ENCODE results near the gene RFPL3.
"Not testable (repeated sequence)": the region's sequence is repeated elsewhere in the genome, so short reads cannot be mapped to it uniquely, and the experiment has no call there.

The RFPL3 gene

DNA sequence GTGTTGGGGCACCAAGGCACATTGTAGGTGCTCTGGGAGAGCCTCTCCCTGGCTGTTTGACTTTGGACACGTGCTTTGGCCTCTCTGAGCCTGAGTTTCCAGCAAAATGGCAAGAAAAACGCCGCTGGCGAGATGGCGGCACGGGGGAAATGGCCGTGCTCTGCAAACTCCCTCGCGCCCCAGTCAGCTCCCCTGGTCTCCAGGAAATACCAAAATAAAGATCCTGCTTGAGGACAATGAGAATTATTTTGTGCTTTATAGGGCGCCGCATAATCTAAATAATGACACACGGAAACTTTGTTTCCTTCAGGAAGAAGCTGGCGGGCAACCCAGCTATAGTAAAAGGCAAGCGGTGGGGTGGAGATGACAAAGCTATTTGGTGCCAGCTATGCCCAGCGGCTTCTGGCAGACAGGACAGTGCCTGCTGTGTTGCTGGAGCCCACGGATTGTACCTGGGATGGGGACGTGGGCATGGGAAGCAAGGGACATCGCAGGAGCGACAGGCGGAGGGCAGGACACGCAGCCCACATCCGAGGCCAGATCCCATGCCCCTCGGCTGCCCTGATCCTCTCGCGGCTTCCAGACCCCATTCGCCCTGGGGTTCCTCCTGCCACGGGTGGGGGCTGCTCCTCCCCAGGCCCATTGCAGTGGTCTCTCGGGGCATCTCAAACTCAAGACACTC is 26.3 kb upstream of the RFPL3 start:
- DNase-seq = no peak

DNA sequence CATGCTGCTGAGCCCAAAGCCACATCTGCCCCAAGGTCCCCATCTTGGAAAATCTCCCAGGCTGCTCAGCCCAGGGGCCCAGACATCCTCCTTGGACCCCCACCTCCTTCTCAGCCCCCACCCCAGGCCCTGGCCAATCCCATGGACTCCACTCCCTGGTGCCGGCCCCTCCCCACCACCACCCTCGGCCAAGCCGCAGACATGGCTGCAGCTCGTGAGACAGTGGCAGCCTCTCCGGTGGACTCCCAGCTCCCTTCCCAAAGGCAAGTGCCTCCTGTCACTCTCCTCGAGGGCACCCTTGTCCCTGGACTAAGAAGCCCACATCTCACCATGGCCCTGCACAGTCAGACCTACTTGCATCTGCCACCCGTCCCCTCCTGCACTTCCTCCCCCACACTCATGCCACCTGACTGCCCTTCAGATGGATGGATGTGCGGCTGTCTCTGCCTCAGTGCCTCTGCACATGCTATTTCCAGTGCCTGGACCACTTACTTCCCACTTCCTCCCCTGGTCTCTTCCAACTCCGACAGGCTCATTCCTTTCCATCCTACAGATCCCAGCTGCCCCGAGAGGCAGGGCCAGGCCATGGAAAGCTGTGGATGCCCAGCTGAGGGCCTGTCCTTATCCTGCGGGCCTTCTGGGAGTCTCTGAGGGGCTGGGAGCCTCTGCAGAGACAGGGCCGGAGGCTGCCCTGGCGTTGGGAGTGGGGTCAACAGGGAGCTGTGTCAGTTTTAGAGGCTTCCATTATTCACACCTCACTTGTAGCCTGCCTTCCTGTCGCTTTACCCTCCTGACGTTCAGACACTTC is 25.5 kb upstream of the RFPL3 start:
- DNase-seq = no peak

DNA sequence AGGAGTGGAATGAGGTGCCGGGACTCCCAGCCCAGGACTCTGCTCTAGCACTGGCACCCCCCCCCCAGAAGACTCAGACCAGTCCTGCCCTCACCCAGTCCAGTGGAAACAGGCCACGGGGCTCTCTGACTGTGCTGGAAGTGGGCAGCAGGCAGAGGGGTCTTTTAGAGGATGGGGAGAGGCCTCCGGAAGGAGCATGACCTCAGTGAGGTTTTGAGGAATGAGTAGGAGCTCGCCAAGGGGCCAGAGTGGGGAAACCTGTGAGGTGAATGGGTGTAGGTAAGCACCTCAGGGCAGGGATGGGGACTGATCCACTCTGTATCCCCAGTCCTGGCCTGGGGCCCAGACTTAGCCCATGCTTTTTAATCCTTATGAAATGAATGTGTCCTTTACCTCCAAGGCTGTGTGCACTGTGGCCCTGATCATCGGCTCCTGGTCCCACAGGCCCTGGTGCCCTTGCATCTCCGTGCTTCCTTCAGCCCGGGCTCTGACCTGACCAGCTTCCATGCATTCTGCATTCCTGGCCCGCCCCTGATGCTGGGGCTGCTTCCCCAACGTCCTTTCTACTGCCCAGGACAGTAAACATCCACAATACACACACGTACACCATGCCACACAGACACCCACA is 24.4 kb upstream of the RFPL3 start:
- DNase-seq = no peak

DNA sequence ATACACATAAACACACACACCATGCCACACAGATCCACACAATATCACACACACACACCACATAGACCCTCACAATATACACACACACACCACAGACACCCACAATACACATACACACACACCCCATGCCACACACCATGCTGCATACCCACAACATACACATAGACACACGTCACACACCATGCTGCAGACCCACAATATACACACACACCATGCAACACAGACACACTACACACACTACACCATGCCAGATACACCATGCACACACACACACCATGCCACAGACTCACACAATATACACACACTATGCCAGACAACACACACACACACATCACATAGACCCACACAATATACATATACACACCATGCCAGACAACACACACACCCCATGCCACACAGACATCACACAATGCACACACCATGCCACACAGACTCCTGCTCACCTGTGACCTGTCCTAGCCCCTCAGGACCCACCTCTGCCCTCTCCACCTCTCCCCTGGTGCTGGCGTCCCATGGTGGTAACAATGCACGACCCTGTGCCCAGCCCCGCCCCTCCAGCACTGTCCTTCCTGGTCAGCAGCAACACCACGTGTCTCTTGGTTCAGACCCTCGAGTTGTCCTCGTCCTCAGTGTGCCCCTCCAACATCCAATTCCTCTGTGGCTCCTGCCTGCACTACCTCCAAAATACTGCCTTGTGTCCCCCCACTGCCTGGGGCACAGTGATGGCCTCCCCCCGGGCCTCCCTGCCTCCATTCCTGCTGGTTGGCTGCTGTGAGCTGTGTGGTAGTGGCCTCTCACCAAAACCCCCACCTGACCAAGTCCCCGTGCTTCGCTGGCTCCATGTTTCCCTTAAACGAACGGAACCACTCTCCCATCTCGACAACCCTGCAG is 23.7 kb upstream of the RFPL3 start:
- no peak for DNase-seq

DNA sequence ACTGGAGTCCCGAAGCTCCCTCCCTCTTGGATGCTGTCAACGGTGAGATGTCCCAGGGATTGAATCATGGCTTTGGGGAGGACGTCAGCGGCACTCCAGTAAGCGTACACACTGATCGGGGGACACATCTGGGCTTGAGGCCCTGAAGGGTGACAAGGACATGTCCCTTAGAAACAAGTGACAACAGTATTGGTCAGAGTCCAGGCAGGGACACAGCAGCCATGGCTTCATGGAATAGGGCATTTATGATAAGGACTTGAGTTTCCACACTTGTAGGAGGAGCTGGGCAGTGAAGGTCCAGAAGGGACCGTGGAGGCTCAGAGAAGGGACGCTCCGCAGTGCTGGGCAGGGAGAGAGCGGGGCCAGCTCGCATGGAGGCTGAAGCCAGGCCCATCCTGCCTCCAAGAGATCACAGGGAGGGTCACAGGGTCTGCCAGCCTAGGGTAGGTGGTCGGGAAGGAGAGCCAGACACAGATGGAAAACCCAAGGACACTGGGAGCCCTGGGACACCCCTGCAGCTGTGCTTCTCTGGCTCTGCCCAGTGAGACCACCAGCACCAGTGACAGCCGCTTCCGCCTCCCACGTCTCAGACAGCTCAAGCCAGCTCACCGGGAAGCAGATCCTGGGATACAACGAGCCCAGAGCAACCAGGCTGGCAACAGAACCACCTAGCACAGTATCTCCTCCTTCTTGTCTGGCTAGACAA is 22.9 kb upstream of the RFPL3 start:
- no peak for DNase-seq

DNA sequence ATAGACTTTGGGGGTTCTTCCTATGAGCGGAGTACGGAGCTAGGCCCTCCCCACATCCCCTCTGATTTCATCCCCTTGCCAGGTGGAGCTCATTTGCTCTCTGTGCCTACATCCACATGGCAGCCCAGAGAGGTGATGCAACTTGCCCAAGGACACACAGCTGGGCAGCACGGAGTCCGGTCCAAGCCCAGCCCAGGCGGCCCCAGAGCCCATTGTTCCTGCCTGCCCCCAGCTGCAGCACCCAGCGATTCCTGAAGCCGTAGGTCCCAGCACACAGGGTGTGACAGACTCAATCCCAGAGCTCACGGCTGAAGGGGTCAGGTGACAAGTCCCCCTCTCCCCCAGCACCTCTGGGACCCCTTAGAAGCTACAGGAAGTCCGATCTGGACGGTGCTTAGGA is 22.2 kb upstream of the RFPL3 start:
- DNase-seq = no peak

DNA sequence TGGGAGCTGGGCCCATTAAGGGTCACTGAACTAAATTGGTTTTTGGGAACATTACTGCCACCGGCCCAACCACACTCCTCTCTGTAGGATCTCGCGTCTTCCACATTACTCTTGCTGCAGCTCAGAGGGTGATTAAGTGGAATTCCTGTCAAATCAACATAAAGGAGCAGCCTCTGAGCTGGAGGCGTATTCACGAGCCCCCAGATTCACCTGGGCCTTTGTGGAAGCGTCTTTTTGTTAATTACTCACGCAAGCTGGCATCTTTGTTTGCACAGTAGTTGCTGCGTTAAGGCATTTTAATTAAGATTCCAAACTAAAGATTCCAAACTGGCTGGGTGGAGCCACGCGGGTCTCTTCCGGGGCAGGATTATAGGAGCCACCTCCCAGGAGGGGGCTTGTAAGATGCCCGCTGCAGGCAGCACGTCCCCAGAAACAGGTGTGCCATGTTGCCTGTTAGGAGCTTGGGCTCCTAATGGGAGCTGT is 21.5 kb upstream of the RFPL3 start:
- DNase-seq = no peak

DNA sequence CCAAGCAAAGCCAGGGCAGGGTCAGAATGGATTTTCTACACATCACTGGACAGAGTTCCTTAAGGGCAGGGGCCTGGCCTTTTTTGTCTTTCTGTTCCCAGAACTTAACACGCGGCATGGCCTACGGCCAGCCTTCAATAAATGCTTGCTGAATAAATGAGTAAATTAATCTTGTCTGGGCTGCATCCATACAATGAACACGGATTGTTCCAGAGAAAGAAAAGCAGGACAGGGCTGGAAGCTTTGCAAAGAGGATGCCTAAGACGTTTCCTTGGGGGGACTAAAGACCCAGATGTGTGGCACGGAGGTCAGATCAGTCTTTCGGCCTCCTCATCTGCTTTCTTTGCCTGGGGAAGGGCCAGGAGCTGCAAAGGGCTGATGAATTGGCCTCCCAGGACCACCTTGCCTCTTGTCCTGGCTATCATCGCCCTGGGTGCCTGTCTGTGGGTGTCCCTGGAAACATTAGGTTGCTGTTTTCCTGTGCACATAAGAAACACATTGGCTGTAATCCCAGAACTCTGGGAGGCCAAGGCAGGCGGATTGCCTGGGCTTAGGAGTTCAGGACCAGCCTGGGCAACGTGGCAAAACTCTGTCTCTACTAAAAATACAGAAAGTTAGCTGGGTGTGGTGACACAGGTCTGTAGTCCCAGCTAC is 20.8 kb upstream of the RFPL3 start:
- DNase-seq = no peak

DNA sequence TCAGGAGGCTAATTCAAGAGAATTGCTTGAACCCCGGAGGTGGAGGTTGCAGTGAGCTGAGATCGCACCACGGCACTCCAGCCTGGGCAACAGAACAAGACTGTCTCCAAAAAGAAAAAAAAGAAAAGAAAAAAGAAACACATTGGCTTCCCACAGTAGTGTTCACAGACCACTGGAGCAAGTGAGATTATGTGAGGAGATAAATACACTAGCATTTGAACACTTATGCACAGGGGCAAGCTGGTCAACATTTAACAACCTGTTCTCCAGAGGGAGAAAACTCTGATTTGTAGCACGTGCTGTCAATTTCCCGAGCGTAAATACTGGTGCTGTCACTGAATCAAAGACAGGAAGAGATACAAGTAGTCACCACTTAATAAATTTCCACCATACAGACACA is 20.2 kb upstream of the RFPL3 start:
- DNase-seq = not testable (repeated sequence)

DNA sequence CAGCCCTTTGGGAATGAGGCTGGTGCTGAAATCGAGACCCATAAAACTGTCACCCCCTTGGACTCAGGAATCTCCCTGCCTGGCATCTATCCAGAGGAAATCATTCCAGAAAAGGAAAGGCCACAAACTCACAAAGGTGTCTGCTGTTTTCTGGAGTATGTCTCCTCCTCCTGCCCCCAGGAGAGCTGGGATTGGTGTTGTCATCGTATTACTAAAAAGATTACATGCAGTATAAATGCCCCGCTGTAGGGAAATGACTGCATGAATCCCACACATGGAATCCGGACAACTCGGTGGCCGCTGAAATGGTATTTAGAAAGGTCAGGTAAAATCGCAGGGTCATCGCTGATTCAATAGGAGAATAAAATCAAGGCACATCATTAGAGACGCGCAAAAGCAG is 18.9 kb upstream of the RFPL3 start:
- no peak for DNase-seq

DNA sequence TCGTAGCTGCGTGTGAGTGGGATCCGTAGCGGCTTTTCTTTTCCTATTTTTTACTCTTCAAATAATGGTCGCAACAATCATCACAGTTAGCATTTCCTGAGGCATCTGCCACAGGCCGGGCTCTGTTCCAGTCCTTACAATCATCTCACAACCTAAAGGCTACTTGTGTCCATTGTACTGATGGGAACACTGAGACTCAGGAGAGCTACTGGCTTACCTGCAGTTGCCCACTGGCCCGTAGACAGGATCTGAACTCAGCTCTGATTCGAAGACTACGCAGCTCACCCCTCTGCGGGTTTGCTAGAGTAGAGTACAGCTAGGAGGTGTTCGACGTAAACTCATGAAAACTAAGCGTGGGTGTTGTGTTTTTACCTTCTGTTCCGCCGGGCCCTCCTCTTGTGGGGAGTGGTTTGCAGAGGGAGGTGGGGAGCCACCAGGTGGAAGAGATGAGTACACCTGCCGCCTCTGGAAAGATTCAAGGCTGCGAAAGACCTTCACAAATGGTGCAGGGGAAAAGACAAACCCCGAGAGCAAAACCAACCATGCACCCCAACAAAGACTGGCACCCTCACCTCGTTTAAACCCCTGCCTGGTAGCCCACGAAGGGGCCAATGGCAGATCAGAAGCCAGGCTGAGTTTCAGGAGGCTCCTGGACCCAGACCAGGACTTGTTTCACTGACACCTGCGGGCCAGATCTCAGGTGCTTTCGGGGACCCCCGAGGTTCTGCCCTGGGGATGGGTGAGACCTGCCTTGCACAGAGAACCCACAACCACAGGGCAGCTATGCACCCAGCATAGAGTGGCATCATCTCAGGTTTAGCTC is 18.3 kb upstream of the RFPL3 start:
- DNase-seq = no peak

DNA sequence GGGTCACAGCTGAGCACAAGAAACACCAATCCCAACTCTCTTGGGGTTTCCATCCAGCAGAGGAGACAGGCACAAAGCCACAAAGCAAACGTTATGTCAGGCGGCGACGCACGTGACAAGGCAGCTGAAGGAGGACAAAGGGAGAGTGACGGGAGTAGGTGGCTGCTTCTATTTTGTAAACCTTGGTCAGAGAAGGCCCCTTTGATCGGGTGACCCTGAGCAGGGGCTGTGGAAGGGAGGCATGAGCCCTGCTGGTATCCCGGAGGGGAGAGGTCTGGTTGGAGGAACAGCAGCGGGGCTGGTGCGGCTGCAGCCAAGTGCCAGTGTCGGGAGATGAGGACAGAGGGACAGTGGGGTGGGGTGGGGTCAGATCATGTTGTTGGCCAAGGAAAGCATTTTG is 17.3 kb upstream of the RFPL3 start:
- DNase-seq = no peak

DNA sequence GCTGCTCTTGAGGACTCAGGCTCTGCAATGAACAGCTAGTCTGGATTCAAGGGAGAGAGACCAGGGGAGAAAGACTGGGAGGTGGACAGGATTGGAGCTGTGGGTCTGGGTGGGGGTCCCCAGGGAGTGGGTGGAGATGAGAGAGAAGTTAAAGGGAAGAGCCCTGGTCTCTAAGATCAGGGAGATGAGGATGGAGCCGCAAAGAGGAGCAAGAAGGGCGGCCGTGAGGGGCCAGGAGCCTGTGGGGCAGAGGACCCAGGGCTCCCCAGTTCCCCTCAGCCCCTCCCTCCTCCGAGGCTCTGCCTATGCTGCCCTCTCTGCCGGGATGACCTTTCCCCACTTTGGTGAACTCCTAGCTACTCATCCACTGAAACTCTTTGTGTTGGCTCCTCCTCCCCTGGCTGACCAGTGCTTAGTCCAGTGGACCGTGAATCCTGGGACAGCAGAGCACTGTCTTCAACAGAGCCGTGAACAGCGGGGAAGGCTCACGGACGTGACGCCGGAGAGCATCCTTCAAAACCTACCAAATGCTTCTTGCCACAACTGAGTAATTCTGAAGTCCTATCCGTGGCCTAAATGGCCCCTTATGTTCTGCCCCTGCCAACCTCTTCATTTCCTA is 16.4 kb upstream of the RFPL3 start:
- no peak for DNase-seq

DNA sequence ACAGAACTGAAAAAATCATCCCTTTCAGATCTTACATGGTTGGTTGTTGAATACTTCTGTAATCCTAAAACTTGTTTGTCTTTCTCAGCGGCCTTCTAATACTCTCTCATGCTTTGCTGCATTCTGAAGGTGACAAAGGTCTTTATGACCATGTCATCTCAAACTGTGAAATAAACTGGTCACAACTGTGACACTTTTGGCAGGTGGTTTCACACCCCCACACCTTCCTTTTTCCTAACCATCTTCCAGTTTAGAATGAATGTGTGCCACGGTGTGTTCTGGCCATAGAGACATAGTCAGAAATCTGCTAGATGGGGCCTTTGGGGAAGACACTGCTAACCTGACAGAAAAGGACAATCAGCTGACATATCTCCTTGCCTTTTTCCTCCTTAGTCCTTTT is 14.7 kb upstream of the RFPL3 start:
- DNase-seq = no peak

DNA sequence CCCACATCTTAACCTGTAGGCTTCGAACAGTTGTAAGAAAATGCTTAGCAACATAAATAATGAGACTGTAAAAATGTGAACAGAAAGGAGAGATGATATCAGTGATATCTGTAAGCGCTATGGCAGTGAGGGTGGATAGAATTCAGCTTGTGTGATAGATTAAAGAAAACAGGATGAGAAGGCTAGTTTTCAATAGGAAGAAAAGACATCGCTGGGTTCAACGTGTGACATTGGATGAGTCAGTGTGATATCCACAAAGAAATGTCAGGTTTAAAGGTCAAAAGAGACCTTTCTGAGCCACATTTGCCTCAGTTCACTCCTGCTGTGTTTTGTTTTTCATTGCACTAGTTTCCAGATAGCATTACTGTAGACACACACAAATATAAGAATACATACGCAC is 13.7 kb upstream of the RFPL3 start:
- no peak for DNase-seq

DNA sequence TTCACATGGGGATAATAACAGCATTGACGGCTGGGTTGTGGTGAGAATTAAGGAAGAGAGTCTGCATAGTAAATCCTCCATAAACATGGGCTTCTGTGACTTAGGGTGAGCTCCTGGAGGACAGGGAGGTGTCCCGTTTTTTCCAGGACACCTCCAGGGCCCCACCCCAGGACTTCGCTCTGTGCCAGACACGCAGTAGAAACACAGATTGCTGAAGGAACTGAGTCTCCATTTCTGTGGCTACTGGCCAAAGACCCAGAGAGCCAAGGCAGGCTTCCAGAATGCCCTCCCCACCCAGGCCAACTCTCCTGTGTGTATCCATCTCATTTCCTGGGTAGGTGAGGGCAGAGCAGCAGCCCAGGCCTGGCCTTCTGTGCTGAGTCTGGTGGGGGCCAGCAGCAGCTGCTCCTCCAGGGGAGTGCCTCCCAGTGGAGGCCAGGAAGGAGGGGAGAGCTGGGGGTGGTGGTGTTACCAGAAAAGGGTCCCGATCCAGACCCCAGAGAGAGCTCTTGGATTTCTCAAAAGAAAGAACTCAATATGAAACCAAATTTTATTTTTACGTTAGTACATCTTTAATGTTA is 9.5 kb upstream of the RFPL3 start:
- no peak for DNase-seq

DNA sequence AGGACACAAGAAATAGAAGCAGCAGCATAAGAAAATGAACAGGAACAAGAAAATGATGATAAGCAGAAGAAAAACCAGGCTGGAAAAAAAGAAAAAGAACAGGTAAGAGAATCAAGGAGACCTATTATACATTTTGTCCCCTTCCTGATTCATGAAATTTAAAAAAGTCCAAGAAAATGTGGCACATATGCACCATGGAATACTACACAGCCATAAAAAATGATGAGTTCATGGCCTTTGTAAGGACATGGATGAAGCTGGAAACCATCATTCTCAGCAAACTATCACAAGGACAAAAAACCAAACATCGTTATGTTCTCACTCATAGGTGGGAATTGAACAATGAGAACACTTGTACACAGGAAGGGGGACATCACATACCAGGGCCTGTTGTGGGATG is 5.8 kb upstream of the RFPL3 start:
- DNase-seq = not testable (repeated sequence)

DNA sequence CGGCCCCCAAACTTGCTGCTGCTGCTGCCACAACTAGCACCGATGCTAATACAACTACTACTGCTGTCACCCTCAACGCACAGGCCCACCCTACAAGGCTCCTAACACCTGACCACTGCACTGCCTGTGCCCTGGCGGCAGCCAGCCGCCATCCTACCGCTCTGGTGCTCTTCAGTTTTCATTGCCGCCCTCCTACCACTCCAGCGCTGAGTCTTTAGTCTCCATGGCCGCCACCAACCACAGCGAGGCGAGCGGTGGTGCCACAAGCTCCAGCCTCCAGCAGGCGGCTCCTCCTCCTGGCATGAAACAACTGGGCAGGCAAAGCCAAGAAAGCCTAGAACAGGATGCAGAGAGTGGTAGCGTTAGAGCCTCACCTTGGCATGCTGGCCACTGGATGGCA is 5.0 kb upstream of the RFPL3 start:
- no peak for DNase-seq

DNA sequence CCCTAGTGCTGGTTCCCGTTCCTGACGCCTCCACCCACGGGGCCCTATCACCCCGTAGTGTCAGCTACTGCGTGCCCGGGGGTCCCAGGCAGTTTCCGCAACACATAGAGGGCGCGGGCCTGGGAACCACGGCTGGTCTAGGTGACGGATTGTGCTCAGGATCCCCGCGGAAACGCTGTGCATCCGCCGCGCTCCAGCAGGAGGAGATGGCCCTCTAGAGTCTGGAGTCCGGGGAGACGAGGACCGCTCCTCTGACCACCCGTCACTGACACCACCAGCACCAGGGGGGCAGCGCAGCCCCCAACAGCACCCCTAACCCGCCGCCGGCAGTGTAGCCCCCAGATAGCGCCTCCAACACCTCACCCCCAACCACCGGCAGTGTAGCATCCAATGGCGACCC is 4.4 kb upstream of the RFPL3 start:
- DNase-seq = no peak

DNA sequence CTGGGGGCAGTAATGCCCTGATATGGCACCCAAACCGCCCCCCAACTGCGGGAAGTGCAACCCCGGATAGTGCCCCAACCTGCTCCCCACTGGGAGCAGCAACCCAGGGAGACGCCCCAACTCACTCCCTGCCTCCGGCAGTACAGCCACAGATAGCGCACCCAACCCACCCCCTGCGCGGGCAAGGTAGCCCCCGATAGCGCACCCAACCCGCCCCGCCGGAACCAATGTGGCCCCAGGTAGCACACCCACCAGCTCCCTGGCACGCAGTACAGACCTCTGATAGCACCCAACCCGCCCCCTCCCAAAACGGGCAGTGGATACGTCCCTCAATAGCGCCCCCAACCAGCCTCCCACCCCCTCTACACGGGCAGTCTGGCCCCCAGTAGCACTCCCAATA is 3.8 kb upstream of the RFPL3 start:
- DNase-seq = no peak
